ENCODE results near the gene NDUFB2. TPM values are rescaled to one million over a fixed set of nuclear protein-coding genes. Genes with fewer than 3 reads are reported as not detected.

Gene NDUFB2
- 321 to 393 TPM (median 346 TPM) in 5 replicates for total RNA-seq (2022; extraction: Qiagen RNA extraction; ENCODE audit: low read depth)

GRCh38 chr7:140696680-140697446 is at the start of gene NDUFB2:
Gene NDUFB2 (plus strand): TSS chr7:140696708. CDS start chr7:140696745, 37 bp downstream.

DNA sequence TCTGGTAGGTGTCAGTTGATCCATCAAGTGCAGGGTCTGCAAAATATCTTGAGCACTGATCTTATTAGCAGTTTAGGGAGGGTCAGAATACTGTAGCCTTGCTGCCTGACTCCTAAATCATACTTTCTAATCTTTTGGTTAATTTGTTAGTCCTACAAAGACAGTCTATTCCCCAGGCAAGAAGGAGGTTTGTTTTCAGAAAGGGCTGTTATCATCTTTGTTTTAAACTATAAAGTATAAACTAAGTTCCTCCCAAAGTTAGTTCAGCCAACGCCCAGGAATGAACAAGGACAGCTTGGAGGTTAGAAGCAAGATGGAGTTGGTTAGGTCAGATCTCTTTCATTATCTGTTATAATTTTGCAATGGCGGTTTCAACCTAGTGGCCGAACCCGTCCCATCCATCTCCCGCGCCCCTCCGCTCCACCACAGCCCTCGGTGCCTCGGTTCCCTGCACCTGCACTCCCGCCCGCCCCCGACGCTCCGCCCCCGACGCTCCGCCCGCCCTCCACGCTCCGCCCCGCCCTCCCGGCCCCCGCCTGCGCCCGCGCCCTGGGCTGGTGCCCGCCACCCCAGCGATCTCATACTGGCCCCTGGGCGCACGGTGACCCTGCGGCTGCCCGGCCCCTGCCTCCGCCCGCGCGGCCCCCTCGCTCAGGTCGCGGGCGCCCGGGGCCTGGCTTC is 24.0 kb upstream of the NDUFB2 start, which contains the start of gene ADCK2:
ADCK2 (plus strand) TSS at position 564 of the 681 bp plus-strand sequence. CDS start 386 bp downstream, outside the sequence.

Other genes with a start within 250 kb of the NDUFB2 start
- gene MKRN1, start 217.2 kb upstream of the NDUFB2 start, total RNA-seq (2022; extraction: Qiagen RNA extraction; ENCODE audit: low read depth) = 53.4 to 72.5 TPM (median 55.7 TPM) in 5 replicates
- 0.41 to 0.80 TPM (median 0.63 TPM) in 5 replicates for gene DENND2A, start 55.9 kb upstream of the NDUFB2 start, total RNA-seq (2022; extraction: Qiagen RNA extraction; ENCODE audit: low read depth)
- gene ADCK2, start 23.8 kb upstream of the NDUFB2 start, total RNA-seq (2022; extraction: Qiagen RNA extraction; ENCODE audit: low read depth) = 13.3 to 21.6 TPM (median 19.8 TPM) in 5 replicates
- gene BRAF, start 228.2 kb downstream of the NDUFB2 start, total RNA-seq (2022; extraction: Qiagen RNA extraction; ENCODE audit: low read depth) = 4.2 to 8.0 TPM (median 5.3 TPM) in 5 replicates

Measured in A549 treated with ZK216348 at 1 μM for 4 hours (cell line).